T-helper 1 cell (primary cell): ENCODE data around the gene ITGA7.
"Not testable (repeated sequence)": the region's sequence is repeated elsewhere in the genome, so short reads cannot be mapped to it uniquely, and the experiment has no call there.

Experiments
- DNase-seq, 5 donors: peaks; one replicate each; pipeline ENCODE4 v3.0.0-alpha.2; 2012 to 2020

The ITGA7 gene

DNA sequence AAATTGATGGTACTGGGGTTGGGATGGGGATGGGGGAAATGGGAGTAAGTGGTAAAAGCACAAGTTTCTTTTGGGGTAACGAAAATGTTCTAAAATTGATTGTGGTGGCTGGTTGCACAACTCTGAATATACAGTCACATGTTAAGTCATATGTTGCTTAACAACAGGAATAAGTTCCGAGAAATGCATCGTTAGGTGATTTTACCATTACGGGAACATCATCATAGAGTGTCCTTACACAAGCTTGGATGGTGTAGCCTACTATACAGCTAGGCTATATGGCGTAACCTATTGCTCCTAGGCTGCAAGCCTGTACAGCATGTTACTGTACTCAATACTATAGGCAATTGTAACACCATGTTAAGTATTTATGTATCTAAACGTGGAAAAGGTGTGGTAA is 31.0 kb downstream of the ITGA7 start:
- no peak for DNase-seq

- no peak for DNase-seq
Measured at GRCh38 chr12:55675666-55676065, 32.0 kb downstream of the ITGA7 start.

GRCh38 chr12:55673638-55674037 is 34.1 kb downstream of the ITGA7 start:
- no peak for DNase-seq

DNA sequence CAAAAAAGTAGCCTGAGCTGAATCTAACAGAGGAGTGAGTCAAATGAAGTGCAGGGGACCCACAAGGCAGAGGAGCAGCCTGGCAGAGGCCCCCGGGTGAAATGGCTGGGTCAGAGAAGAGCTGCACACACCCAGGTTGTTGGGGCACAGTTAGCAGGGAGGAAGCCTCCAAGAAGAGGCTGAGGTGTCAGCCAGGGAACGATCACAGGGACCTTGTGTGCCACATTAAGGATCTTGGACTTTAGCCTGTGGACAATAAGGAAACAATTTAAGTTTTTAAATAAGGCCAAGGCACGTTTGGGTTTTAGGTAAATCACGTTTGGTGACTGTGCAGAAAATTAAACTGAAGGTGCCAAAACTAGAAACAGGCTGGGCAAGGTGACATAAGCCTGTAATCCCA is 36.0 kb downstream of the ITGA7 start:
- DNase-seq = no peak

- no peak for DNase-seq
Measured at GRCh38 chr12:55670276-55670675, 37.4 kb downstream of the ITGA7 start.

GRCh38 chr12:55666508-55666907 is 41.2 kb downstream of the ITGA7 start:
- no peak for DNase-seq

DNA sequence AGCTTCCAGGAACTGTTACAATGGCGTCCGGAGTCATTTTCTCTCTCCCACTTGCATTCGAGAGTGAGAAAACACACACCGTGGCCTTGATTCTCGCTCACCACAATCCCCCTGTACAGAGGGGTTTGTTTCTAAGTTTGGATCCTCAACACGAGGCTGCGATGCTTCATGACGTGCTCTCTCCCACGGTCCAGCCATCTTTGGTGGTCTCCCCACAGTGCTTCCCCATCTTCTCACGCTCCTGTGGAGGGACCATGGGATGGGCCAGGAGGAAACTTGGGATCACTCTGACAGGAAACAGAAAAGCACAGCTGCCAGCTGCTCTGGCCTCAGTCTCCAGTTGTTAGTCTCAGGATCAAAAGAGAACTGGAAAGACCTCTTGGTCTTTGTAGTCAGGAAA is 42.9 kb downstream of the ITGA7 start:
- DNase-seq = no peak

DNA sequence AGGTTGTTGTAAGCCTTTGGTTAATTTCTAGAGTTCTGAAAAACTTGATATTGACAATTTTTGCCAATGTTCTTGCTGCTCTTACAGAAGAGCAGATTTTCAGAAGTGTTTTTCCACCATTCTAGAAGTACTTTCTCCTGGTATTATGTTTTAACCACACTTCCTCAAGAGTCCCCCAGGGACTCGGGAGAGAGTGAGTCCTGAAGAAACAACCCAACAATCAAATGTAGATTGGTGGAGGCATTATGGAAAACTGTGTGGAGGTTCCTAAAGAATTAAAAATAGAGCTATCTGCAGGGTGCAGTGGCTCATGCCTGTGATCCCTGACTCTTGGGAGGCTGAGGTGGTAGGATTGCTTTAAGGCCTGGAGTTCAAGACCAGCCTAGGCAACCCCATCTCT is 44.3 kb downstream of the ITGA7 start:
- DNase-seq = no peak

DNA sequence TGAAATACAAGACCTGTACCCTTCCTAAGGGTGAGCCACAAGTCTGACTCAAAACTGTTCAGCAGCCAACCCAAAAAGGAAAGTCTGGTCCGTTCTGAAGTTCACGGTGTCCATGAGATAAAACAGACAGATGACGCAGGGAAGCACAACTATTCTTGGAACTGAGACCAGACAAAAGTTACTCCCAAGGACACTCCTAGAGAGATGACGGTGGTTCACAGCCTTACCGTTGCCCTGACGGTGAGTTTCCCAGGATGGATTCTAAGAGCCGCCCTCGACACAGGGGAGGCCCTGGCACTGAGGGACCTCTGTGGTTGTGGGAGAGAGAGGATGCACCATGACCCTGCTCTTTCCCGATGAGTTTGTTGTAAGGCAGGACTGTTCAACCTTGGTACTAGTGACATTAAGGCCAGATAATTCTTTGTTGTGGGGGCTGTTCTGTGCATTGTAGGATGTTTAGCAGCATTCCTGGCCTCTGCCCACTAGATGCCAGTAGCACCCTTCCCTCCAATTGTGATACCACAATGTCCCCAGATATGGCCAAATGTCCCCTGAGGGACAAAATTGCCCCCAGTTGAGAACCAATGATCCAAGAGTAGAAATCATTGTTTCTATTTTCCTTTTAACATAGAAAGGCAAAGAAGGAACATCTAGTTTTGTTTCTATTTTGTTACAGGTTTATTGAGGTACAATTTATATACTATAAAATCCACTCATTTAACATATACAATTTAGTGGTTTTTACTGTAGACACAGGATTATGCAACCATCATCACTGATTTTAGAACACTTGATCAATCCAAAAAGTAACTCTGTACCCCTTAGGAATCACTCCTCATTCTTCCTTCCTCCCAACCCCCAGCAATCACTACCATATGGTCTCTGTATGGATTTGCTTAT is 48.0 kb downstream of the ITGA7 start:
- DNase-seq = no peak

DNA sequence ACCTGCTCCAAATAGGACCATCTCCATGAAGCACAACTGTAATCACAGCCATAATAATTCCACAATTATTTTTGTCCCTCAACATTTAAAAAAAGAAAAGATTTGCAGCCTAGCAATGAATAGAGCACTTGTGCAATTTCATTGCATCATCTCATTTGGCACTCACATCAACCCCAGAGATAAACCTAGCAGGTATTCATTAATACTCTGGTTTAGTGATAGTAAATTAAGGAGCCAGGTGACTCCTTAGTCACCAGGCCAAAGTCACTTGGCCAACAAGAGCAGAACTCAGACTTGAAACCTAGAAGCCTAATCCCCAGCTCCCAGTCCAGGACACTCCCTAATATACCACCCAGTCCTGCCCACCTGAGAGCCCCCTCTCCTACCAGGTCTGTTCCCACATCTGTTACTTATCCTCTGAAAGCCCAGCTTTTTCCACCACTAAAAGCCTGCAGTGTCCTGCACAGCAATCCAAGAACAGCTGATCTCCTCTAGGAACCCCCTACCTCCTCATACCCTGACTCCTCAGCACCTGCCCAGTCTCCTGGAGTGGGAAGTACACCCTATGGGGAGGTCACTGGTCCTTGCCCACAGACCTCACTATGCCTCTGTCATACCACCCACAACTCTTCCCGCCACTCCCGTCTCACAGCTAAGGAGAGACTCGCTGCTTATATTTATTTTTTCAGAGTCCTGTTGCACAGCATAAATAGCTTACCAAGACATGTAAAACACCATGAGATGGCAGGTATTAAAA is 48.9 kb downstream of the ITGA7 start:
- DNase-seq = no peak

DNA sequence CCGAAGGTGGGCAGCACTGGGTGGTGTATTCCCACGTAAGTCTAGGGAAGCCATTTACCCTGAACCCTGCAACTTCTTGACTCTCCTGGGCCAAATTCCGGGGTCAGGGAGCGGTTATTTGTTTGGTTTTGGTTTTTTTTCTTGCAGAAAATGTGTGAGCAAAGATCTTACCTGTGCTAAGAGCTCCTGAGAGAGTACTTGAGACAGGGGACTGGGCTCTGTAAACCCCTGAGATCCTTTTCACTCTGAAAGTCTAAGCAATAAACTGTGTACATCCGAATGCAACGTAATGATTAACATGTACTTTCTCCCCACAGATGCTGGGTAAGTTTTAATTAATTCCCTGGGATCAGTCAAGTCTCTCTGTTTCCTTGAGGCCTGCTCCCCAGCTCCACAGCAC is 49.5 kb downstream of the ITGA7 start:
- DNase-seq = no peak

DNA sequence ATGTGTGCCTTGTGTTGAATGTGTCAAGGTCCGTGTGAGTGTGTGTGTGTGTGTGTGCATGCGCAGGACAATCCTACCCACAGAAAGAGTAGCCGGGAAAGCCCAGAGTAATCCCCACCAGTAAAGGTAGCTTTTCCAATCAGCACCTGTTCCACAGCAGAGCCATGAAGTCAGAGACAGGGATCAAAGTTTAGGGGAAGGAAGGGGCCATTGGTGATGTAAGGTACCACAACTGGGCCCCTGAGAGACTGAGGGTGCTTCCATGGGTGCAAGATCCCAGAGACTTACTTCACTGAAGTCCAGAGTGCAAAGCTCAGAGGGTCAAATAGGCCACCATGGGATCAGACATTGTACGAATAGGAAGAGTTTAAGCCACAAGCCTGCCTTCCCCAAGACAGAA is 50.5 kb downstream of the ITGA7 start:
- DNase-seq = no peak

DNA sequence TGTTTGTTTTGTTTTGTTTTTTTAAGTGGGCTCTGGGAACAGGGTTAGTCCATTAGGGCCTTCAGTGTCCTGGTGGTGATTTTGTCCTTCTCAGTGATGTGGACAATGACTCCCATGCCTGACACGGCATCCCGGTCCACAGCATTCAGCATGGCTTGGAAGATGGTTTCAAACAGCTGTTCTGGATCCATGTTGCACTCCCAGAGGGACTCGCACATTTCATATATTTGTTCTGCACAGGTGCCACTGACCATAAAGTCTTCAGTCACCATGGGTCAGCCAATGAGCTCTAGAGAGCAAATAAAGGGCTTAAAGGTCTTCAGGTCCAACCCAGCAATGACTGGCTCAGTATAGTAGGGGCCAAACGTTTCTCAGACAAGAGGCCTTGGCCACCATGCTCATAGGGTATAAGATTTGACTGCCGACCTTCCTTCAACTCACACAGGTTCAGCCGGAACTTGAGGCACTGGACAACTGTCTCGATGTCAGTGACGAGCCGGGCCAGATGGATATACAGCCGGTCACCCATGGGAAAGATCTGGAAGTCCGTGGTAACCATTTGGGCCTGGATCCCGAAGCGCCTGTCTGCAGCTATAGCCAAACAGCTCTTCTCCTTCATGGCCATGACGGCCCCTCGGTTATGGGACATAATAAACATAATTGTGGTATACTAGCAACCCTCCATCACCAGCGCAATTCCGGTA is 53.0 kb downstream of the ITGA7 start:
- DNase-seq = no peak

GRCh38 chr12:55653031-55653430 is 54.7 kb downstream of the ITGA7 start:
- no peak for DNase-seq

DNA sequence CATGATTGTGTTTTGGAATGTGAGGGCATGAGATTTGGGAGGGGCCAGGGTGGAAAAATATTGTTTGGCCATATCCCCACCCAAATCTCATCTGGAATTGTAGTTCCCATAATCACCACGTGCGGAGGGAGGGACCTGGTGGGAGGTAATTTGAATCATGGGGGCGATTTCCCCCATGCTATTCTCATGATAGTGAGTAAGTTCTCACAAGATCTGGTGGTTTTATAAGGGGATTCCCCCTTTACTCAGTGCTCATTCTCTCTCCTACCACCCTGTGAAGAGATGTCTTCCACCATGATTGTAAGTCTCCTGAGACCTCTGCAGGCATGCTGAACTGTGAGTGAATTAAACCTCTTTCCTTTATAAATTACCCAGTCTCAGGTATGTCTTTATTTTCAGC is 55.4 kb downstream of the ITGA7 start:
- no peak for DNase-seq

DNA sequence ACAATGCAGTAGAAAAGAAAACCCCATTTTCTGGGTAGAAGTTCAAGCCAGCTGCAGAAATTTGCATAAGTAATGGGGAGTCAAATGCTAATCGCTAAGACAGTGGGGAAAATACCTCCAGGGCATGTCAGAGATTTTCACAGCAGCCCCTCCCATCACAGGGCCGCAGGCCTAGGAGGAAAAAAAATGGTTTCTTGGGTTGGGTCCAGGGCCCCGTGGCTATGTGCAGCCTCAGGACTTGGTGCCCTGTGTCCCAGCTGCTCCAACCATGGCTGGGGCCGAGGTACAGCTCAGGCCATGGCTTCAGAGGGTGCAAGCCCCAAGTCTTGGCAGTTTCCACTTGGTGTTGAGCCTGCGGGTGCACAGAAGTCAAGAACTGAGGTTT is 56.4 kb downstream of the ITGA7 start:
- no peak for DNase-seq

GRCh38 chr12:55650620-55651298 is 56.9 kb downstream of the ITGA7 start:
- not testable (repeated sequence) for DNase-seq

- DNase-seq = no peak
Measured at GRCh38 chr12:55647027-55647426, 60.7 kb downstream of the ITGA7 start.

GRCh38 chr12:55644591-55644990 is 63.1 kb downstream of the ITGA7 start:
- no peak for DNase-seq

DNA sequence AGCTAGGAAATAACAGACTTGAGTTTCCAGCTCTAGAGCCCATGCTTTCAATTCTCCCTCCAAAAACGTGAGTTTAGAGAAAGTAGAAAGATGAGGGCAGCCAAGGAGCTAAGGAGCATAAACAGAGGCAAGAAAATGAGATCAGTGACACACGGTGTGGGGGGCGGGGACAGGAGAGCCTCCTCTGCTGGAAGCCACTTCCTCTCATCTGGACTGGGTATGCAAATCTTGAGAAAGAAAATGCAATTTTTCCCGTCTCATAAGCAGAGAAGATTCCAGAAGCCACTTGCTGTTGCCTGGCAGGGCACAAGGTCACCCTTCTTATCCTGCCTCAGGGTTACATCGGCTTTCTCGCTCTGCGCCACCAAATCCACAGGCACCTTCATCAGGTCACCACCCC is 65.0 kb downstream of the ITGA7 start:
- DNase-seq = peak in 1 of 5 donors; percentile 19

DNA sequence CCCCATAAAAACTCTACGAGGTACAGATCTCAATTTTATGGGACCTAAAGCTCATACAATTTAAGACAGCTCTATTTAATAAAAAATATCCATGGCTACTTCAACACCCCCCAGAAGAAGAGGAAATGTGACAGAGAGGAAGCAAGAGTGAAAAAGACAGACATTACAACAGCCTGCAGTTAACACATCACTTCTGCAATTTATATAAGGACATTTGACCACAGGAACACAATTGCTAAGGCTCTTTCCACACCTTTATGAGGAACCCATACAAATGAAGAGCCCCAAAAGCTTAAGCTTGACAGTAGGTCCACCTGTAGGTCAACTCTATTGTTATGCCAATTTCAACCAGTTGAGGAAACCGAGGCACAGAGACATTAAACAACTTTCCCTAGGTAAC is 65.4 kb downstream of the ITGA7 start:
- DNase-seq = no peak

DNA sequence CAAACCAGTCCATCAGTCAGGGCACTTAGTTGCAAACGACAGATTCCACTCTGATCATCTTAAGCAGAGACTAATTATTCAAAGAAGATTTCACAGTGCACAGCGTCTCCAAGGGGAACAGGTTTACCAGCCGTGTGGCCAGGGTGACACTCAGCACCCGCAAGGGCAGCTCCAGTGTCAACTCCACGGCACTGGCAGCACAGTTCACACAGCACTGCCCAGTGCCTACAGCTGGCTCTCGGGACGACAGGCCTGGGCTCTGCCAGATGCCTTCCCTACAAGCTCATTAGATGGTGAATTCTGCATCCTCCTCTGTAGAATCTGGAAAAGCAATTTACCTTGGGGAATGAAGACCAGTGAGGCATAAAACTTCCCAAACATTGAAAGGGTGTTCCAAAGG is 66.1 kb downstream of the ITGA7 start:
- DNase-seq = no peak

GRCh38 chr12:55637467-55637866 is 70.2 kb downstream of the ITGA7 start:
- peak in 2 of 5 donors; percentile 19 to 62 for DNase-seq
